ENCODE measurements around the gene SMNDC1.
"Not testable (repeated sequence)": the region's sequence is repeated elsewhere in the genome, so short reads cannot be mapped to it uniquely, and the experiment has no call there.

DNA sequence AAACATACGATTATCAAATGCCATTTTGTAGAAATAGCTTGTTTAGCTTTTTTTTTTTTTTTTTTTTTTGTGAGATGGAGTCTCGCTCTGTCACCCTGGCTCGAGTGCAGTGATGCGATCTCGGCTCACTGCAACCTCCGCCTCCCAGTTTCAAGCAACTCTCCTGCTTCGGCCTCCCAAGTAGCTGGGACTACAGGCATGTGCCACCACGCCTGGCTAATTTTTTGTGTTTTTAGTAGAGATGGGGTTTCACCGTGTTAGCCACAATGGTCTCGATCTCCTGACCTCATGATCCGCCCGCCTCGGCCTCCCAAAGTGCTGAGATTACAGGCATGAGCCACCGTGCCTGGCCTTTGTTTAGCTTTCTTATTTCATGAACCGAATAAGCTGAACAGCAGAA, 31.7 kb downstream of the SMNDC1 start:
- TF ChIP-seq, protein P1, sequence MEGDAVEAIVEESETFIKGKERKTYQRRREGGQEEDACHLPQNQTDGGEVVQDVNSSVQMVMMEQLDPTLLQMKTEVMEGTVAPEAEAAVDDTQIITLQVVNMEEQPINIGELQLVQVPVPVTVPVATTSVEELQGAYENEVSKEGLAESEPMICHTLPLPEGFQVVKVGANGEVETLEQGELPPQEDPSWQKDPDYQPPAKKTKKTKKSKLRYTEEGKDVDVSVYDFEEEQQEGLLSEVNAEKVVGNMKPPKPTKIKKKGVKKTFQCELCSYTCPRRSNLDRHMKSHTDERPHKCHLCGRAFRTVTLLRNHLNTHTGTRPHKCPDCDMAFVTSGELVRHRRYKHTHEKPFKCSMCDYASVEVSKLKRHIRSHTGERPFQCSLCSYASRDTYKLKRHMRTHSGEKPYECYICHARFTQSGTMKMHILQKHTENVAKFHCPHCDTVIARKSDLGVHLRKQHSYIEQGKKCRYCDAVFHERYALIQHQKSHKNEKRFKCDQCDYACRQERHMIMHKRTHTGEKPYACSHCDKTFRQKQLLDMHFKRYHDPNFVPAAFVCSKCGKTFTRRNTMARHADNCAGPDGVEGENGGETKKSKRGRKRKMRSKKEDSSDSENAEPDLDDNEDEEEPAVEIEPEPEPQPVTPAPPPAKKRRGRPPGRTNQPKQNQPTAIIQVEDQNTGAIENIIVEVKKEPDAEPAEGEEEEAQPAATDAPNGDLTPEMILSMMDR (conservative IDR thresholded peaks at IDR 0.05; ENCODE audit: low read length): not testable (repeated sequence)
- TF ChIP-seq EZH2phosphoT487 (IDR thresholded peaks at IDR 0.05; ENCODE audit: borderline replicate concordance): not testable (repeated sequence)

All from Loucy (cell line).